Ishikawa (cell line): ENCODE results near the gene ARRB1.

Source experiments
- CEBPB ChIP-seq: IDR thresholded peaks from 2 replicates; pipeline ENCODE4 v1.6.1; 2012
- CREB1 ChIP-seq: IDR thresholded peaks from 2 replicates; pipeline ENCODE4 v1.6.1; 2012; ENCODE audit warnings: low read depth
- EP300 ChIP-seq: IDR thresholded peaks from 2 replicates; pipeline ENCODE4 v1.6.1; 2012; ENCODE audit warnings: borderline replicate concordance
- FOXM1 ChIP-seq: IDR thresholded peaks from 2 replicates; pipeline ENCODE4 v1.6.1; 2012; ENCODE audit warnings: low read depth, borderline replicate concordance
- MAX ChIP-seq: IDR thresholded peaks from 2 replicates; pipeline ENCODE4 v1.6.1; 2012
- NFIC ChIP-seq: IDR thresholded peaks from 2 replicates; pipeline ENCODE4 v1.6.1; 2012
- RAD21 ChIP-seq: IDR thresholded peaks from 2 replicates; pipeline ENCODE4 v1.6.1; 2012; ENCODE audit warnings: low read depth
- REST ChIP-seq: IDR thresholded peaks from 2 replicates; pipeline ENCODE4 v1.6.1; 2012; ENCODE audit warnings: low read depth, mild to moderate bottlenecking
- TAF1 ChIP-seq: IDR thresholded peaks from 2 replicates; pipeline ENCODE4 v1.6.1; 2012; ENCODE audit warnings: low read depth, mild to moderate bottlenecking
- TCF12 ChIP-seq: IDR thresholded peaks from 2 replicates; pipeline ENCODE4 v1.6.1; 2012; ENCODE audit warnings: low read depth
- TEAD4 ChIP-seq: IDR thresholded peaks from 2 replicates; pipeline ENCODE4 v1.6.1; 2012
- USF1 ChIP-seq: IDR thresholded peaks from 2 replicates; pipeline ENCODE4 v1.6.1; 2012
- YY1 ChIP-seq: IDR thresholded peaks from 2 replicates; pipeline ENCODE4 v1.6.1; 2012; ENCODE audit warnings: low read depth
- ZBTB7A ChIP-seq: IDR thresholded peaks from 2 replicates; pipeline ENCODE4 v1.6.1; 2012; ENCODE audit warnings: low read depth

GRCh38 chr11:75269896-75270295, 81.6 kb downstream of the ARRB1 start:
- TF ChIP-seq TAF1, result no peak
- no peak for TF ChIP-seq TCF12
- no peak for TF ChIP-seq EP300
- TF ChIP-seq REST, result no peak
- TF ChIP-seq FOXM1, result no peak
- no peak for TF ChIP-seq USF1
- no peak for TF ChIP-seq CEBPB
- TF ChIP-seq RAD21, result no peak
- TF ChIP-seq YY1, result no peak
- no peak for TF ChIP-seq ZBTB7A
- TF ChIP-seq MAX, result no peak
- no peak for TF ChIP-seq NFIC
- no peak for TF ChIP-seq CREB1
- no peak for TF ChIP-seq TEAD4
